Measurements from ENCODE around the gene SPATA31E1. TPM values are rescaled to one million over a fixed set of nuclear protein-coding genes. Genes with fewer than 3 reads are reported as not detected.

The SPATA31E1 gene
- total RNA-seq, 1 experiment from 2014 or later, result not detected

- no peak for DNase-seq (ENCODE audit: low read depth, low spot score)
- in situ Hi-C loops (cut with HindIII; ENCODE audit: low pct_unique_long_range_greater_than_20kb, low sequenced_read_pairs), result no loop called here
Observed at GRCh38 chr9:87859137-87859536, 23.5 kb upstream of the SPATA31E1 start.

GRCh38 chr9:87859786-87860185, 22.9 kb upstream of the SPATA31E1 start:
- DNase-seq (ENCODE audit: low read depth, low spot score), result no peak
- in situ Hi-C loops (cut with HindIII; ENCODE audit: low pct_unique_long_range_greater_than_20kb, low sequenced_read_pairs), result no loop called here

GRCh38 chr9:87861332-87861731, 21.3 kb upstream of the SPATA31E1 start:
- DNase-seq (ENCODE audit: low read depth, low spot score), result no peak
- in situ Hi-C loops (cut with HindIII; ENCODE audit: low pct_unique_long_range_greater_than_20kb, low sequenced_read_pairs), result no loop called here

- DNase-seq (ENCODE audit: low read depth, low spot score), result no peak
- in situ Hi-C loops (cut with HindIII; ENCODE audit: low pct_unique_long_range_greater_than_20kb, low sequenced_read_pairs), result no loop called here
Observed at GRCh38 chr9:87862536-87863268, 20.0 kb upstream of the SPATA31E1 start.

GRCh38 chr9:87863882-87864465, 18.7 kb upstream of the SPATA31E1 start:
- DNase-seq (ENCODE audit: low read depth, low spot score), result no peak
- in situ Hi-C loops (cut with HindIII; ENCODE audit: low pct_unique_long_range_greater_than_20kb, low sequenced_read_pairs), result no loop called here

- in situ Hi-C loops (cut with HindIII; ENCODE audit: low pct_unique_long_range_greater_than_20kb, low sequenced_read_pairs), result no loop called here
- DNase-seq (ENCODE audit: low read depth, low spot score), result no peak
Observed at GRCh38 chr9:87864915-87865314, 17.8 kb upstream of the SPATA31E1 start.

- no peak for DNase-seq (ENCODE audit: low read depth, low spot score)
- in situ Hi-C loops (cut with HindIII; ENCODE audit: low pct_unique_long_range_greater_than_20kb, low sequenced_read_pairs), result no loop called here
Observed at GRCh38 chr9:87865626-87866025, 17.1 kb upstream of the SPATA31E1 start.

GRCh38 chr9:87867391-87867790, 15.3 kb upstream of the SPATA31E1 start:
- no peak for DNase-seq (ENCODE audit: low read depth, low spot score)
- in situ Hi-C loops (cut with HindIII; ENCODE audit: low pct_unique_long_range_greater_than_20kb, low sequenced_read_pairs), result no loop called here

- in situ Hi-C loops (cut with HindIII; ENCODE audit: low pct_unique_long_range_greater_than_20kb, low sequenced_read_pairs), result no loop called here
- no peak for DNase-seq (ENCODE audit: low read depth, low spot score)
Observed at GRCh38 chr9:87868175-87868574, 14.5 kb upstream of the SPATA31E1 start.

GRCh38 chr9:87868635-87869034, 14.0 kb upstream of the SPATA31E1 start:
- in situ Hi-C loops (cut with HindIII; ENCODE audit: low pct_unique_long_range_greater_than_20kb, low sequenced_read_pairs), result no loop called here
- DNase-seq (ENCODE audit: low read depth, low spot score), result no peak

- in situ Hi-C loops (cut with HindIII; ENCODE audit: low pct_unique_long_range_greater_than_20kb, low sequenced_read_pairs), result no loop called here
- no peak for DNase-seq (ENCODE audit: low read depth, low spot score)
Observed at GRCh38 chr9:87869082-87869481, 13.6 kb upstream of the SPATA31E1 start.

GRCh38 chr9:87871425-87872078, 11.1 kb upstream of the SPATA31E1 start:
- DNase-seq (ENCODE audit: low read depth, low spot score), result no peak
- in situ Hi-C loops (cut with HindIII; ENCODE audit: low pct_unique_long_range_greater_than_20kb, low sequenced_read_pairs), result no loop called here

GRCh38 chr9:87872079-87872624, 10.5 kb upstream of the SPATA31E1 start:
- in situ Hi-C loops (cut with HindIII; ENCODE audit: low pct_unique_long_range_greater_than_20kb, low sequenced_read_pairs), result no loop called here
- no peak for DNase-seq (ENCODE audit: low read depth, low spot score)

GRCh38 chr9:87873607-87874303, 8.9 kb upstream of the SPATA31E1 start:
- DNase-seq (ENCODE audit: low read depth, low spot score), result no peak
- in situ Hi-C loops (cut with HindIII; ENCODE audit: low pct_unique_long_range_greater_than_20kb, low sequenced_read_pairs), result no loop called here

- DNase-seq (ENCODE audit: low read depth, low spot score), result no peak
- in situ Hi-C loops (cut with HindIII; ENCODE audit: low pct_unique_long_range_greater_than_20kb, low sequenced_read_pairs), result no loop called here
Observed at GRCh38 chr9:87874304-87874623, 8.4 kb upstream of the SPATA31E1 start.

GRCh38 chr9:87875060-87875459, 7.6 kb upstream of the SPATA31E1 start:
- in situ Hi-C loops (cut with HindIII; ENCODE audit: low pct_unique_long_range_greater_than_20kb, low sequenced_read_pairs), result no loop called here
- no peak for DNase-seq (ENCODE audit: low read depth, low spot score)

GRCh38 chr9:87875831-87876545, 6.7 kb upstream of the SPATA31E1 start:
- in situ Hi-C loops (cut with HindIII; ENCODE audit: low pct_unique_long_range_greater_than_20kb, low sequenced_read_pairs), result no loop called here
- DNase-seq (ENCODE audit: low read depth, low spot score), result no peak

GRCh38 chr9:87876708-87877107, 6.0 kb upstream of the SPATA31E1 start:
- DNase-seq (ENCODE audit: low read depth, low spot score), result no peak
- in situ Hi-C loops (cut with HindIII; ENCODE audit: low pct_unique_long_range_greater_than_20kb, low sequenced_read_pairs), result no loop called here

All from SK-MEL-5 (cell line).